ENCODE measurements around the gene CERS1. TPM values are rescaled to one million over a fixed set of nuclear protein-coding genes. Genes with fewer than 3 reads are reported as not detected.

CERS1 gene
- total and polyA plus RNA-seq, 2 donors (not counting 3 experiments of a cell fraction or from before 2014, with no cell fraction given), result 4.0 to 8.5 TPM

DNA sequence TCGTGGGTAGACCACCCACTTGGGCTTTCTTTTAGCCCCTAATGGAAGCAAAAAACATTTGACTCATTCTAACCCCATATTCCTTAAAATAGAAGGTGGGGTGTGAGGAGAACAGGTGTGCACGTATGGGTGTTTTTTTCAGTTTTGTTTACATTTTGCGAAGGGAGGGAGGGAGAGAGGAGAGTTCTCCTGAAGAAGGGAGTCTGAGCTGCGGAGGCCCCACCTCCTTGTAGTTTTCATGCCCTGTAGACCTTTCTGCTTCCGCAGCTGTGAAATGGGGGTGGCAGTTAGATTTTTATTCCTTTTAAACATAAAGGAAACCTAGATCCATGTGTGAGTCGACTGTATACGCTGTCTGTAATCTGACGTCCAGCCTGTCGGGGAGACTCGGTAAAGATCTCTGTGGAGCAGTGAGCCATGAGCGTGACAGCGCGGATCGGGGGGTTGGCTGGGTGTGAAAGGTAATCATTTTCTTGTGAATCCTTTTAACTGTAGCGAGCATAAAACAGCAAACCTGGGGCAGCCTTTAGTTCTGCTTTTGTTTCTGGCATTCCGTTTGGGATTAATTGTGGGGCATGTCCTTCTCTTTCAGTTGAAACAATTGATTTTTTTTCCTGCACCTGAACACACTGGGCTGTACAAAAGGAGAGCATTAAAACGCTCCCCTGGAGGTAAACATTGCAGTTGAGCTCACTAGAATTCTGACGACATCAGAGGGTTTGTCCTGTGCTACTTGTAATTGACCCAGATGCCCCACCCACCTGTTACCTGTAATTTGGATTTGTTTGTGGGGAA, 61.9 kb downstream of the CERS1 start:
- Histone ChIP-seq H2AFZ (ENCODE audit: low read depth, low read length) (no peak overlapping the region), H3K27me3 (ENCODE audit: control insufficient read depth in 2 of 2, insufficient read depth in 2 of 2, low read length in 2 of 2) (no peaks in the 10 kb centered on the region), H3K9me3 (replicated peaks; ENCODE audit: control insufficient read depth, insufficient read depth, low read length) (no peaks in the 10 kb centered on the region), H3K79me2 (ENCODE audit: control insufficient read depth, insufficient read depth, low read length) (peaks cover 72% of the 10 kb centered on the region), H3K9ac (replicated peaks; ENCODE audit: extremely low read depth, insufficient read depth, low read length) (peak overlapping the region; percentile 16), H4K20me1 (replicated peaks; ENCODE audit: control insufficient read depth, extremely low read depth, insufficient read depth, low read length) (peaks cover 9% of the 10 kb centered on the region), H3K9me1 (replicated peaks; ENCODE audit: control insufficient read depth, extremely low read depth, insufficient read depth, low read length) (no peaks in the 10 kb centered on the region), H3K36me3 (ENCODE audit: control insufficient read depth in 2 of 2, extremely low read depth in 1 of 2, insufficient read depth in 2 of 2, low read length in 2 of 2) (peaks cover 0 to 4% of the 10 kb centered on the region in 2 experiments), H3K4me3 (replicated peaks in 1 of 3; ENCODE audit: insufficient read depth in 1 of 3, low read depth in 1 of 3, low read length in 3 of 3) (peak overlapping the region; percentile 60 to 92 (median 86)), H3K27ac (ENCODE audit: insufficient read depth, low read depth, low read length) (no peak overlapping the region), H3K4me1 (ENCODE audit: control insufficient read depth, extremely low read depth, insufficient read depth, low read length) (peaks cover 26% of the 10 kb centered on the region), H3K4me2 (ENCODE audit: insufficient read depth, low read length) (peak overlapping the region; percentile 96)
- TF ChIP-seq POLR2A (IDR thresholded peaks at IDR 0.05; ENCODE audit: low read depth, low read length) (no peak), POLR2AphosphoS5 (IDR thresholded peaks at IDR 0.05; ENCODE audit: insufficient read depth, low read depth, low read length) (no peak), EZH2 (IDR thresholded peaks at IDR 0.05; ENCODE audit: borderline replicate concordance, low read depth, low read length, severe bottlenecking) (no peak), FOS (IDR thresholded peaks at IDR 0.05; ENCODE audit: borderline replicate concordance, insufficient read depth, low read length) (no peak), JUN (IDR thresholded peaks at IDR 0.05; ENCODE audit: borderline replicate concordance, insufficient read depth, insufficient read length, low read depth) (no peak), MYC (IDR thresholded peaks at IDR 0.05; ENCODE audit: low read depth, low read length) (no peak)
- BruUV-seq (replicated peaks), result no TSS peak
- ChIA-PET CTCF (interaction anchor here (1.3 to 5.3 kb wide), 2 partner anchors 15 to 53 kb away, joined by 3 to 79 read pairs; no protein-coding TSS in a partner anchor), POLR2A (no interaction called here)
- intact Hi-C loops (cut with micrococcal nuclease) (no loop called here), dilution Hi-C loops (cut with MboI; ENCODE audit: extremely low pct_ligation_motif_present, low sequenced_read_pairs) (no loop called here)
- FAIRE-seq, result peak; percentile 53
- DNase-seq (ENCODE audit: low read depth, low spot score), result peak; percentile 19

DNA sequence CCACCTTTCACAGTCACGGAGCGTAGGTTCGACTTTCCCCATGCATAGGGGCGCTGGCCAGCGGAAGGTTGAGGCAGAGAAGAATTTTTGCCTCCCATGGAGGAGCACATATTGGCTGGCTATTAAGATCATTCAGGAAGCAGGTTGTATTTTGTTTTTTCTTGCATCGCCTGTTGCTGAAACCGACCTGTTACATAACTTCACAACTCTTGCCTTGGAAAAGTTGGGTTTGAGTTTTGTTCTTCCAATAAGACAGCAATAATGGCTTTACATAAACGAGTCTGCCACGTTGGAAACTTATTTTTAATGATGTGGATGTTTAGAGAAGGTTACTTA, 62.8 kb downstream of the CERS1 start:
- dilution Hi-C loops (cut with MboI; ENCODE audit: extremely low pct_ligation_motif_present, low sequenced_read_pairs), result no loop called here
- H3K36me3 ChIP-seq (ENCODE audit: control insufficient read depth in 2 of 2, extremely low read depth in 1 of 2, insufficient read depth in 2 of 2, low read length in 2 of 2), result peaks cover 0 to 4% of the 10 kb centered on the region in 2 experiments
- H3K4me1 ChIP-seq (ENCODE audit: control insufficient read depth, extremely low read depth, insufficient read depth, low read length), result peaks cover 19% of the 10 kb centered on the region
- ChIA-PET POLR2A (no interaction called here), CTCF (interaction anchor here (1.3 to 5.3 kb wide), 3 partner anchors 16 to 244 kb away, joined by 3 to 79 read pairs (median 5); no protein-coding TSS in a partner anchor)
- H3K79me2 ChIP-seq (ENCODE audit: control insufficient read depth, insufficient read depth, low read length), result peaks cover 63% of the 10 kb centered on the region
- H4K20me1 ChIP-seq (replicated peaks; ENCODE audit: control insufficient read depth, extremely low read depth, insufficient read depth, low read length), result peaks cover 9% of the 10 kb centered on the region
- intact Hi-C loops (cut with micrococcal nuclease), result no loop called here
- no peaks in the 10 kb centered on the region for H3K27me3 ChIP-seq (ENCODE audit: control insufficient read depth in 2 of 2, insufficient read depth in 2 of 2, low read length in 2 of 2)
- peak overlapping the region; percentile 60 to 92 (median 86) for H3K4me3 ChIP-seq (replicated peaks in 1 of 3; ENCODE audit: insufficient read depth in 1 of 3, low read depth in 1 of 3, low read length in 3 of 3)
- H3K27ac ChIP-seq (ENCODE audit: insufficient read depth, low read depth, low read length), result no peak overlapping the region
- TF ChIP-seq, protein P1, sequence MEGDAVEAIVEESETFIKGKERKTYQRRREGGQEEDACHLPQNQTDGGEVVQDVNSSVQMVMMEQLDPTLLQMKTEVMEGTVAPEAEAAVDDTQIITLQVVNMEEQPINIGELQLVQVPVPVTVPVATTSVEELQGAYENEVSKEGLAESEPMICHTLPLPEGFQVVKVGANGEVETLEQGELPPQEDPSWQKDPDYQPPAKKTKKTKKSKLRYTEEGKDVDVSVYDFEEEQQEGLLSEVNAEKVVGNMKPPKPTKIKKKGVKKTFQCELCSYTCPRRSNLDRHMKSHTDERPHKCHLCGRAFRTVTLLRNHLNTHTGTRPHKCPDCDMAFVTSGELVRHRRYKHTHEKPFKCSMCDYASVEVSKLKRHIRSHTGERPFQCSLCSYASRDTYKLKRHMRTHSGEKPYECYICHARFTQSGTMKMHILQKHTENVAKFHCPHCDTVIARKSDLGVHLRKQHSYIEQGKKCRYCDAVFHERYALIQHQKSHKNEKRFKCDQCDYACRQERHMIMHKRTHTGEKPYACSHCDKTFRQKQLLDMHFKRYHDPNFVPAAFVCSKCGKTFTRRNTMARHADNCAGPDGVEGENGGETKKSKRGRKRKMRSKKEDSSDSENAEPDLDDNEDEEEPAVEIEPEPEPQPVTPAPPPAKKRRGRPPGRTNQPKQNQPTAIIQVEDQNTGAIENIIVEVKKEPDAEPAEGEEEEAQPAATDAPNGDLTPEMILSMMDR (IDR thresholded peaks at IDR 0.05; ENCODE audit: extremely low read depth in 1 of 2, insufficient read depth in 1 of 2, low read depth in 1 of 2, low read length in 2 of 2), result no peak
- TF ChIP-seq, protein P2, sequence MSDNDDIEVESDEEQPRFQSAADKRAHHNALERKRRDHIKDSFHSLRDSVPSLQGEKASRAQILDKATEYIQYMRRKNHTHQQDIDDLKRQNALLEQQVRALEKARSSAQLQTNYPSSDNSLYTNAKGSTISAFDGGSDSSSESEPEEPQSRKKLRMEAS (IDR thresholded peaks at IDR 0.05; ENCODE audit: insufficient read depth, insufficient read length), result no peak
- TF ChIP-seq POLR2AphosphoS5 (IDR thresholded peaks at IDR 0.05; ENCODE audit: insufficient read depth, low read depth, low read length) (no peak), MYC (IDR thresholded peaks at IDR 0.05; ENCODE audit: low read depth, low read length) (no peak), JUN (IDR thresholded peaks at IDR 0.05; ENCODE audit: borderline replicate concordance, insufficient read depth, insufficient read length, low read depth) (no peak), EZH2 (IDR thresholded peaks at IDR 0.05; ENCODE audit: borderline replicate concordance, low read depth, low read length, severe bottlenecking) (no peak), FOS (IDR thresholded peaks at IDR 0.05; ENCODE audit: borderline replicate concordance, insufficient read depth, low read length) (no peak), POLR2A (IDR thresholded peaks at IDR 0.05; ENCODE audit: low read depth, low read length) (no peak), GATA2 (IDR thresholded peaks at IDR 0.05; ENCODE audit: insufficient read depth, insufficient read length, low read depth, low read length) (no peak)
- no peaks in the 10 kb centered on the region for H3K9me3 ChIP-seq (replicated peaks; ENCODE audit: control insufficient read depth, insufficient read depth, low read length)
- peak overlapping the region; percentile 96 for H3K4me2 ChIP-seq (ENCODE audit: insufficient read depth, low read length)
- FAIRE-seq (no peak), DNase-seq (ENCODE audit: low read depth, low spot score) (no peak)
- H3K9me1 ChIP-seq (replicated peaks; ENCODE audit: control insufficient read depth, extremely low read depth, insufficient read depth, low read length), result no peaks in the 10 kb centered on the region
- H2AFZ ChIP-seq (ENCODE audit: low read depth, low read length), result no peak overlapping the region
- peak overlapping the region; percentile 92 for H3K9ac ChIP-seq (replicated peaks; ENCODE audit: extremely low read depth, insufficient read depth, low read length)
- BruUV-seq (replicated peaks), result no TSS peak

Data from endothelial cell of umbilical vein (primary cell).